Smooth muscle cell of the pulmonary artery (primary cell): ENCODE measurements around the gene MMP19. TPM values are rescaled to one million over a fixed set of nuclear protein-coding genes. Genes with fewer than 3 reads are reported as not detected.

Experiments used
- total RNA-seq: library from RNA; depleted of rRNA; stranded (reverse); fragments of >200 nt; gene quantifications from 2 replicates; pipeline ENCODE4 v1.2.3, GENCODE V29; 2014

Gene MMP19, protein sequence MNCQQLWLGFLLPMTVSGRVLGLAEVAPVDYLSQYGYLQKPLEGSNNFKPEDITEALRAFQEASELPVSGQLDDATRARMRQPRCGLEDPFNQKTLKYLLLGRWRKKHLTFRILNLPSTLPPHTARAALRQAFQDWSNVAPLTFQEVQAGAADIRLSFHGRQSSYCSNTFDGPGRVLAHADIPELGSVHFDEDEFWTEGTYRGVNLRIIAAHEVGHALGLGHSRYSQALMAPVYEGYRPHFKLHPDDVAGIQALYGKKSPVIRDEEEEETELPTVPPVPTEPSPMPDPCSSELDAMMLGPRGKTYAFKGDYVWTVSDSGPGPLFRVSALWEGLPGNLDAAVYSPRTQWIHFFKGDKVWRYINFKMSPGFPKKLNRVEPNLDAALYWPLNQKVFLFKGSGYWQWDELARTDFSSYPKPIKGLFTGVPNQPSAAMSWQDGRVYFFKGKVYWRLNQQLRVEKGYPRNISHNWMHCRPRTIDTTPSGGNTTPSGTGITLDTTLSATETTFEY
- 5.8 and 16.2 TPM in 2 replicates for total RNA-seq

DNA sequence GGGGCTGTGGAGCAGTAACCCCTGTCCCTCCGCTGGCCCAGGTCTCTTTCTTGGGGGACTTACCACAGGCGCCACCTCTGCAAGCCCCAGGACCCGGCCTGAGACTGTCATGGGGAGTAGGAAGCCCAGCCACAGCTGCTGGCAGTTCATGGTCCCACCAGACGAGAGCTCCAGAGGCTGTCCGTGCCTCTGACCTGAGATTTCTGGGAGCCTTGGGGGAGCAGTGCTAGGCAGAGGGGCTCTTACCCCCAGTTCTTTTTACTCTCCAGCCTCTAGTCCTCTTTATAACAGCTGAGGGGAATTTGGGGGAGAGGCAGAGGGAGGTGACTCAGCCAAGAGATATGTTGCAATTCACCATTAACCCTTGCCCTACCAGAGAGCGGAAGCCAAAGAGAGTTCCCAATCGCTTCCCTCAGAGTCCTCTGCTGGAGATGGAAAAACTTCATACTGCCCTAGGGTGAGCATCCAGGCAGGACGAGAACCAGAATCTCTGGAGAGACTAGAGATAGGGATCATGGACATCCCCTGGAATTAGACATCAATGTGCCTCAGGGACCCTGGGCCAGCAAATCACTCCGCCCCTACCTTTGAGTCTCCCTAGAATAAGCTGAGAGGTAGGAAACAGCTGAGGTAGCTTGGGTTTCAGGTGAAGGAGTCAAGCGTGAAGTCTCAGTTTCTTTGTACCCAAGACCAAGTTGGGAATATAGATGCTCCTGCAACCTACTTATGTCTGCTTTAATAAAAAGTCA, at the start of gene MMP19:
Gene MMP19 (minus strand): TSS at position 256 of the 749 bp plus-strand sequence. CDS start 106 bp downstream, at position 150.

DNA sequence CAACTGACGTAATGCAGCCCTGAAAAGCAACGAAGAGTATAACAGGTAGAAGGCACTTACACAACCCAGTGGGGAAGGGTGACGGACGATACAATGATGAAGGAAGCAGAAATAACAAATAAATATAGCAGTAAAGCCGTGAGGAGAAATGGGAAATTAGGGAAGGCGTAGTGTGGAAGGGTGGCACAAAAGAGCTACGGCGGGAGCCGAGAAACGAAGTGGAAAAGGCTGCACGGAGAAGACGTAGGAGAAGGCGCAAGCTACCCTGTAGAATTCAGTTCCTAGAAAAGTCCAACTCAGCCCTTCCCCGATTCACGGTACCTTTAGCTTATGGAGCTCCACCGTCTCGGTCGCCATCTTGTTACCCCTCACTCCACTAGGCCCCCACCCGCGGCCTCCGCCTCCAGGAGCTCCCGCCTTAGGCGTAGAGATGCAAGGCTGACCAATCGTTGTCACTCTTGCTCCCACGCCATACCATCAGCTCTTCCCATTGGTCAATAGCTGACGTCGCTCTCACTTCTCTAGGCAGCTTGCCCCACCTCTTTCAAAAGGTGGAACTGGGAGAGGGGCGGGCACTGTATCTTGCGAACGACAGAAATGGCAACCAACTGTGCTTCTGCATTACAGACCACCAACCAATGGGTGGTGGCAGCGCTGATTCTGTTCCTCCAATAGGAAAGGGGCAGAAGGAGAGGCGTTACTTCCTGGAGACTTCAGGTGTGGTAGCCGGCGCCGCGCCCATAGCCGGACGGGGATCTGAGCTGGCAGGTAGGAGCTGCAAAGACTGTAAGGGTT, 25.2 kb downstream of the MMP19 start, which contains the start of the genes ORMDL2 and SARNP:
Gene ORMDL2 (plus strand): TSS at position 697 of the 795 bp plus-strand sequence. CDS start 959 bp downstream, outside the sequence.
Gene SARNP (minus strand): TSS at position 380 of the 795 bp plus-strand sequence. CDS start 23 bp downstream, at position 357.

Other genes starting within 250 kb of the MMP19 start
- not detected in 2 replicates for gene OR10P1, start 206.0 kb downstream of the MMP19 start, total RNA-seq
- 77.4 and 184 TPM in 2 replicates for gene ITGA7, start 135.0 kb downstream of the MMP19 start, total RNA-seq
- 36.1 and 41.2 TPM in 2 replicates for gene BLOC1S1, start 126.9 kb downstream of the MMP19 start, total RNA-seq
- 13.8 and 34.9 TPM in 2 replicates for gene RDH5, start 122.5 kb downstream of the MMP19 start, total RNA-seq
- gene CD63, start 113.9 kb downstream of the MMP19 start, total RNA-seq, result 1,787 and 2,090 TPM in 2 replicates
- 12.2 and 15.3 TPM in 2 replicates for gene GDF11, start 99.8 kb downstream of the MMP19 start, total RNA-seq
- 44.2 and 48.0 TPM in 2 replicates for gene SARNP, start 25.2 kb downstream of the MMP19 start, total RNA-seq
- gene ORMDL2, start 24.9 kb downstream of the MMP19 start, total RNA-seq, result 27.8 and 30.4 TPM in 2 replicates
- gene DNAJC14, start 13.3 kb downstream of the MMP19 start, total RNA-seq, result 54.3 and 56.2 TPM in 2 replicates
- gene PYM1, start 85.0 kb upstream of the MMP19 start, total RNA-seq, result 18.1 and 19.2 TPM in 2 replicates
- gene DGKA, start 88.2 kb upstream of the MMP19 start, total RNA-seq, result 62.4 and 86.8 TPM in 2 replicates
- gene PMEL, start 123.1 kb upstream of the MMP19 start, total RNA-seq, result 0.65 and 0.76 TPM in 2 replicates
- gene CDK2, start 123.9 kb upstream of the MMP19 start, total RNA-seq, result 8.9 and 20.2 TPM in 2 replicates
- 64.1 and 80.2 TPM in 2 replicates for gene RAB5B, start 131.1 kb upstream of the MMP19 start, total RNA-seq
- 12.6 and 13.0 TPM in 2 replicates for gene SUOX, start 154.3 kb upstream of the MMP19 start, total RNA-seq
- gene IKZF4, start 178.1 kb upstream of the MMP19 start, total RNA-seq, result 2.4 and 2.7 TPM in 2 replicates
- 30.0 and 59.0 TPM in 2 replicates for gene RPS26, start 199.0 kb upstream of the MMP19 start, total RNA-seq
- gene ERBB3, start 237.2 kb upstream of the MMP19 start, total RNA-seq, result 0.10 and 0.52 TPM in 2 replicates